SK-N-SH treated with all-trans-retinoic acid at 6 μM for 48 hours (cell line): ENCODE data around the gene STK16.

Experiments
- ATAC-seq: fragments of 200-7000 bp; cut with Tn5 transposase; 3 replicates; pipeline ENCODE4 v1.9.1; 2020; ENCODE audit warnings: mild to moderate bottlenecking, moderate library complexity
- ARNTL ChIP-seq: fragments of 450-650 bp; formaldehyde crosslinking; IDR thresholded peaks from 2 replicates; pipeline ENCODE4 v1.5.0; 2020; ENCODE audit warnings: low read depth, mild to moderate bottlenecking, moderate library complexity, borderline replicate concordance
- CREB5 ChIP-seq: fragments of 250-450 bp; sonication (Bioruptor Pico); IDR thresholded peaks from 2 replicates; pipeline ENCODE4 v1.5.1; 2020; ENCODE audit warnings: low read depth, mild to moderate bottlenecking, moderate library complexity
- CSDC2 ChIP-seq: fragments of 250-450 bp; sonication (Bioruptor Pico); IDR thresholded peaks from 2 replicates; pipeline ENCODE4 v1.5.0; 2020; ENCODE audit warnings: mild to moderate bottlenecking, moderate library complexity
- ESRRG ChIP-seq: fragments of 250-450 bp; sonication (Bioruptor Pico); IDR thresholded peaks from 2 replicates; pipeline ENCODE4 v1.6.1; 2021; ENCODE audit warnings: mild to moderate bottlenecking
- RARB ChIP-seq: fragments of 250-450 bp; sonication (Bioruptor Pico); IDR thresholded peaks from 2 replicates; pipeline ENCODE4 v1.8.0; 2021; ENCODE audit warnings: mild to moderate bottlenecking, moderate library complexity
- TCF4 ChIP-seq: fragments of 250-450 bp; sonication (Bioruptor Pico); IDR thresholded peaks from 2 replicates; pipeline ENCODE4 v1.8.0; 2021; ENCODE audit warnings: mild to moderate bottlenecking, moderate library complexity, borderline replicate concordance
- TSHZ2 ChIP-seq: fragments of 250-450 bp; sonication (Bioruptor Pico); IDR thresholded peaks from 2 replicates; pipeline ENCODE4 v1.5.0; 2020; ENCODE audit warnings: mild to moderate bottlenecking, moderate library complexity
- ZC3H10 ChIP-seq: fragments of 250-450 bp; sonication (Bioruptor Pico); IDR thresholded peaks from 2 replicates; pipeline ENCODE4 v1.5.1; 2021; ENCODE audit warnings: mild to moderate bottlenecking, moderate library complexity
- ZFP3 ChIP-seq: fragments of 250-450 bp; sonication (Bioruptor Pico); IDR thresholded peaks from 2 replicates; pipeline ENCODE4 v1.5.0; 2020; ENCODE audit warnings: mild to moderate bottlenecking, moderate library complexity
- ZFP30 ChIP-seq: fragments of 450-650 bp; formaldehyde crosslinking; IDR thresholded peaks from 2 replicates; pipeline ENCODE4 v1.5.0; 2022; ENCODE audit warnings: mild to moderate bottlenecking, moderate library complexity
- ZNF565 ChIP-seq: fragments of 450-650 bp; formaldehyde crosslinking; conservative IDR thresholded peaks from 2 replicates; pipeline ENCODE4 v1.5.0; 2020; ENCODE audit warnings: low read depth, mild to moderate bottlenecking, moderate library complexity
- ZNF70 ChIP-seq: fragments of 450-650 bp; formaldehyde crosslinking; IDR thresholded peaks from 2 replicates; pipeline ENCODE4 v1.5.0; 2020; ENCODE audit warnings: mild to moderate bottlenecking, moderate library complexity
- TF ChIP-seq, protein P1 (sequence below): fragments of 250-450 bp; sonication (Bioruptor Pico); IDR thresholded peaks from 2 replicates; pipeline ENCODE4 v1.8.0; 2020; ENCODE audit warnings: mild to moderate bottlenecking, moderate library complexity, borderline replicate concordance
- TF ChIP-seq, protein P2 (sequence below): fragments of 250-450 bp; sonication (Bioruptor Pico); IDR thresholded peaks from 2 replicates; pipeline ENCODE4 v1.5.1; 2021; ENCODE audit warnings: mild to moderate bottlenecking, moderate library complexity

STK16 gene

GRCh38 chr2:219274361-219274921 lies 29.2 kb downstream of the STK16 start (continued):
- TF ChIP-seq ARNTL, result no peak

DNA sequence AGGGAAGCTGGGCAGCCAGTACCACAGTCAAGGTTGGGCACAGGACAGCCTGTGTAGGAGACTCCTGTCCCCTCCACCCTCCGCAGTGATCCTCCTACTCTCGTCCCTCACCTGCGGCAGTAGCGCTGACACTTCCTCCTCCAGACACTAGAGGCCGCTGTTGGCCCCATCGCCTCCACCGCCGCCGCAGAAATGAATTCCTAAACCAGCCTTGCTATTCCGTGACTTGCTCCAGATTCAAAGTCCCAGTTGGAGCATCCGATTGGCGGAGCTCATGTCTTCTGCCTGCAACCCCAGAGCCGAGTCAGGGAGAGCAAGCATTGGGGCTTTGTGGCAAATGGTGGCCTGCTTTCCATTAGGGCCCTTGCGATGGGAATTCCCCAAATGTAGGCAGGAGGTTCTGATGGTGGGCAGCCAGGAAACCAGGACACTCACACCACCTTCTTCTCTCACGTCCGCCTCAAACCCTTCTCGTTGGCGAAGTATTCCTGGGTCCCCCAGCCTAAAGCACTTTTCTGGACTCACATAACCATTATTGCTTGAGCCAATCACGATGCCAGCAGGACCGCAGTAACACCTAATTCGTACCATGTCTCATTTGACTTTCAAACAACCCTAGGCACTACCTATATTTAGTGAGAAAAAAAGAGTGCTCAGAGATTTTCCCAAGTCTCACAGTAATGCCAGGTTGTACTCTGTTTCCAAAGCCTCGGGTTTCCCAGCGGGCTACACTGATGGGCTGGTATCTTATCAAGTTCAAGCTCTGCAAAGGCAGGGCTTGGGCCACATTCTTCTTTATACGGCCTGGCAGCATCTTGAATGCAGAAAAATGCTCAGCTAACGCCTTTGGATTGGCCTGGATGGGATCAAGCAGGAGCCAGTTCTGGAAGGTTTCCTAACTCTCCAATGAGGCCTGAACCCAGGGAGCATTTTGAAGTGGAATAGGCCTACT lies 32.7 kb downstream of the STK16 start:
- no peak for TF ChIP-seq ZNF565 (CRISPR knock-in tag)
- ATAC-seq, result peak; percentile 44

- peak; percentile 62 for ATAC-seq
- TF ChIP-seq CREB5 (CRISPR knock-in tag) (no peak), ZFP30 (CRISPR knock-in tag) (no peak), ZNF70 (CRISPR knock-in tag) (no peak), ARNTL (no peak), CSDC2 (CRISPR knock-in tag) (no peak), ZC3H10 (CRISPR knock-in tag) (no peak), TCF4 (CRISPR knock-in tag) (no peak), TSHZ2 (no peak), ESRRG (no peak)
- TF ChIP-seq, protein P1, sequence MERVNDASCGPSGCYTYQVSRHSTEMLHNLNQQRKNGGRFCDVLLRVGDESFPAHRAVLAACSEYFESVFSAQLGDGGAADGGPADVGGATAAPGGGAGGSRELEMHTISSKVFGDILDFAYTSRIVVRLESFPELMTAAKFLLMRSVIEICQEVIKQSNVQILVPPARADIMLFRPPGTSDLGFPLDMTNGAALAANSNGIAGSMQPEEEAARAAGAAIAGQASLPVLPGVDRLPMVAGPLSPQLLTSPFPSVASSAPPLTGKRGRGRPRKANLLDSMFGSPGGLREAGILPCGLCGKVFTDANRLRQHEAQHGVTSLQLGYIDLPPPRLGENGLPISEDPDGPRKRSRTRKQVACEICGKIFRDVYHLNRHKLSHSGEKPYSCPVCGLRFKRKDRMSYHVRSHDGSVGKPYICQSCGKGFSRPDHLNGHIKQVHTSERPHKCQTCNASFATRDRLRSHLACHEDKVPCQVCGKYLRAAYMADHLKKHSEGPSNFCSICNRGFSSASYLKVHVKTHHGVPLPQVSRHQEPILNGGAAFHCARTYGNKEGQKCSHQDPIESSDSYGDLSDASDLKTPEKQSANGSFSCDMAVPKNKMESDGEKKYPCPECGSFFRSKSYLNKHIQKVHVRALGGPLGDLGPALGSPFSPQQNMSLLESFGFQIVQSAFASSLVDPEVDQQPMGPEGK, result no peak
- TF ChIP-seq, all 23 proteins: peak for 0
Measured at GRCh38 chr2:219278655-219279150, 33.4 kb downstream of the STK16 start.

DNA sequence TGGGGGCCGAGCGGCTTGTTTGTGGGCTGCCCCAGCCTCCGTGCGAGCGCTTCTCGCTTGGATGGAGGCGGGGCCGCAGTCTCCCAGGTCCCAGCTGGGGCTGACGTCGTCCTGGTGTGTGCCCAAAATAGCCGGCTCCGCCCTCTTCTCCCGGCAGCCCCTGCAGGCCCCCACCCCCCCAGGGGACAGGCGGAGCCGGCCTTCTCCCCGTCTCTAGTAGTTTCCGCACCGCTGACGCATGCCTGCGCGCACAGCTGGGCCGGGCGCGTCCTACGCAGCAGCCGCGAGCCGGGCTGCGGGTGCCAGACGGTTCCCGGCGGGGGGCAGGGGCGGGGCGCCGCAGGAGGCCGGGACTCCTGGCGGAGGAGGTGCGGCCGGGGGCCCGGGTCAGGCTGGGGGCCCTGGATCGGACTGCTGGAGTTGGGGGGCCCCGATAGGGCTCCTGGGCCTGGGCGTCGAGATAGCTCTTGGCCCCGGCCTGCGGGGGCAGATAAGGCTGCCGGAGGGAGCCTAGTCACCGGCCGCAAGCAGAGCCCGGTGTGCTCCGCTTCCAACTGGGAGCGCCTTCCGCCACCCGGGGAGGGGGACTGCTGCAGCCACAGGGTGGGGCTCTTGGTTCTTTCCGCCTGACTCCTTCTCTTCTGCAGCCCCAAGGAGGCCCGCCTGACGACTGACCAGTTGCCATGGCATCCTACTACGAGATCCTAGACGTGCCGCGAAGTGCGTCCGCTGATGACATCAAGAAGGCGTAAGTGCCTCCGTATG lies 34.1 kb downstream of the STK16 start, which contains the start of gene DNAJB2:
Gene DNAJB2 (plus strand): TSS at position 216 of the 765 bp plus-strand sequence. CDS start 468 bp downstream, at position 684.
- TF ChIP-seq TSHZ2 (no peak), ZFP3 (CRISPR knock-in tag) (no peak), RARB (CRISPR knock-in tag) (no peak)
- TF ChIP-seq, protein P2, sequence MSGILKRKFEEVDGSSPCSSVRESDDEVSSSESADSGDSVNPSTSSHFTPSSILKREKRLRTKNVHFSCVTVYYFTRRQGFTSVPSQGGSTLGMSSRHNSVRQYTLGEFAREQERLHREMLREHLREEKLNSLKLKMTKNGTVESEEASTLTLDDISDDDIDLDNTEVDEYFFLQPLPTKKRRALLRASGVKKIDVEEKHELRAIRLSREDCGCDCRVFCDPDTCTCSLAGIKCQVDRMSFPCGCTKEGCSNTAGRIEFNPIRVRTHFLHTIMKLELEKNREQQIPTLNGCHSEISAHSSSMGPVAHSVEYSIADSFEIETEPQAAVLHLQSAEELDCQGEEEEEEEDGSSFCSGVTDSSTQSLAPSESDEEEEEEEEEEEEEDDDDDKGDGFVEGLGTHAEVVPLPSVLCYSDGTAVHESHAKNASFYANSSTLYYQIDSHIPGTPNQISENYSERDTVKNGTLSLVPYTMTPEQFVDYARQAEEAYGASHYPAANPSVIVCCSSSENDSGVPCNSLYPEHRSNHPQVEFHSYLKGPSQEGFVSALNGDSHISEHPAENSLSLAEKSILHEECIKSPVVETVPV (CRISPR knock-in tag), result no peak
- TF ChIP-seq, protein P1, result peak; percentile 82; the same call in 1 of the 2 replicates
- peak; percentile 91 for ATAC-seq
